Dendritic cell treated with granulocyte-macrophage colony-stimulating factor and Interleukin-4, amounts not matched to agents 40 ng/mL and 50 ng/mL, for 4 days (primary cell): ENCODE measurements around the gene LRP2.

Experiments used
- H3K27ac Mint-ChIP-seq: one replicate; pipeline ENCODE4 v1.8.0; 2022; ENCODE audit warnings: mild to moderate bottlenecking, mixed read lengths
- H3K27me3 Mint-ChIP-seq: one replicate; pipeline ENCODE4 v1.8.0; 2022; ENCODE audit warnings: mild to moderate bottlenecking, mixed read lengths
- H3K36me3 Mint-ChIP-seq: one replicate; pipeline ENCODE4 v1.8.0; 2022; ENCODE audit warnings: low read depth, mixed read lengths
- H3K4me1 Mint-ChIP-seq: one replicate; pipeline ENCODE4 v1.8.0; 2022; ENCODE audit warnings: low read depth, mixed read lengths
- H3K4me3 Mint-ChIP-seq: one replicate; pipeline ENCODE4 v1.8.0; 2022; ENCODE audit warnings: mild to moderate bottlenecking, moderate library complexity, mixed read lengths
- H3K9me3 Mint-ChIP-seq: one replicate; pipeline ENCODE4 v1.8.0; 2022; ENCODE audit warnings: mixed read lengths
- intact Hi-C: fragments of 100-400 bp; cut with micrococcal nuclease; formaldehyde crosslinking; loops from one replicate; pipeline ENCODE4 v1.15.0; 2022

Gene LRP2

DNA sequence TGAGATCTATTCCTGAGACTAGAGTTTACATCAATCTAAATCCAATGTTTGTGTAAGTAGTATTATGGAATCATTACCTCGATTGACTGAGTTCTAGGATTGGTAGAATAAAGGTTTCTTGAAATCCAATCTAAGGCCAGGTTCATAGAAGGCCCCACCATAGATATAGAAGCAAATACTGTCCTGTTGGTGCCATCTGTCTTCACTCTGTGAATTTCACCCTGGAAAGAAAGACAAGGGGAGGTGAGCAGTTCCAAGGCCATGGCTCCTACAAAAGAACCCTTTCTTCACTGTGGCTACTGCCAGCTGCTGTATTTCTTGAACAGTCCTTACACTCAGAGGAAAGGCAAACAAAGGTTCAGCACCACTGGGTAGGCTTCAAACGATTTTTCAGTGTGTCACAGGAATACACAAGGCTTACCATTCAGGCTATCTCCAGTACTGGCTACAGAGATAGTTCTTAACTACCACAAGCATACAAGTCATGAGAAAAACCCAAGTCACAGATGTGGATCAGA lies 137.0 kb downstream of the LRP2 start:
- Mint-ChIP-seq H3K4me3 (no peak overlapping the region), H3K36me3 (no peaks in the 10 kb centered on the region), H3K27me3 (no peaks in the 10 kb centered on the region), H3K4me1 (no peaks in the 10 kb centered on the region), H3K27ac (no peak overlapping the region), H3K9me3 (no peaks in the 10 kb centered on the region)
- intact Hi-C loops: no loop called here

DNA sequence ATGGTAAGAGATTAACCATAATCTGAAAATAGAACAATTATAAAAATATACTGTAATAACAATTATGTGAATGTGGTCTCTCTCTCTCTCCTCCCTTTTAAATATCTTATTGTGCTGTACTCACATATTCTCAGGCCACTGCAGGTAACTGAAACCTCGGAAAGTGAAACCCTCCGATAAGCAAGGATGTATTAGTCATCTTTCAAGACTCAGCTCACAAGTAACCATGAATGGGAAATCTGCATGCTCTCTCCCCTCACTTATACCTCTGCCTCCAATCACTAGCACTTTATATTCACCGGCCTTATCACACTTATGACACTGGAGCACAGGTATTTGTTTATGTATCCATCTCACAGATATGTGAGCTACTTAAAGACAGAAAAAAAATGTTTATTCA lies 139.7 kb downstream of the LRP2 start:
- Mint-ChIP-seq H3K4me3 (no peak overlapping the region), H3K4me1 (no peaks in the 10 kb centered on the region), H3K27me3 (no peaks in the 10 kb centered on the region), H3K9me3 (no peaks in the 10 kb centered on the region), H3K36me3 (no peaks in the 10 kb centered on the region), H3K27ac (no peak overlapping the region)
- intact Hi-C loops: no loop called here

DNA sequence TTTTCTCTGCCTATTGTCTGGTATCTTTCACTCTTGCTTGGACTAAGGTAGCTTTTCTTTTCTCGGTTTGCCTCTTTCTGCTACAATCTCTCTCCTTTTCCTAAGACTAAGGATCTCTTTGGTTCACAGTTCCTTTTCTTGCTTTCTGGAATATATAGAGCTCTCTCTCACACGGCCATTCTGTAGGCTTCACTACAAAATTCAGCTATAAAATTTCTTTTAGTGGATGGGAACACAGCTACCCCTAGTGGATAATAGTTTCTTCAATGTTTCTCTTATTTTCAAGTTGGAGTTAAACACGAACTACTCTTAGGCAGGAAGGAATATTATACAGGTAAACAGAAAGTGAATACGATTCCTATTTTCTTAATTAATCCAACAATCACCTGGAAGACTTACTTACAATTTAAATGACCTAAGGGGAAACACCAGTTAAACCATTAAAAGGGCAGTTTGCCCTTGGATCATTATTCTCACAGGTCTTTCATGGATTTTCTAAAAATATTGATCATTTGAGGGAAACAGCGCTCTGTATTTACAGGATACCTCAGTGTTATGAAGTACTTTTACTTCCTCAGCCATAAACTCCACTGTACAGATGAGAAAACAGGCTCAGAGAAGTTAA lies 140.5 kb downstream of the LRP2 start:
- H3K27ac Mint-ChIP-seq: no peak overlapping the region
- no peaks in the 10 kb centered on the region for H3K4me1 Mint-ChIP-seq
- no peaks in the 10 kb centered on the region for H3K36me3 Mint-ChIP-seq
- H3K27me3 Mint-ChIP-seq: no peaks in the 10 kb centered on the region
- intact Hi-C loops: no loop called here
- no peak overlapping the region for H3K4me3 Mint-ChIP-seq
- H3K9me3 Mint-ChIP-seq: no peaks in the 10 kb centered on the region

DNA sequence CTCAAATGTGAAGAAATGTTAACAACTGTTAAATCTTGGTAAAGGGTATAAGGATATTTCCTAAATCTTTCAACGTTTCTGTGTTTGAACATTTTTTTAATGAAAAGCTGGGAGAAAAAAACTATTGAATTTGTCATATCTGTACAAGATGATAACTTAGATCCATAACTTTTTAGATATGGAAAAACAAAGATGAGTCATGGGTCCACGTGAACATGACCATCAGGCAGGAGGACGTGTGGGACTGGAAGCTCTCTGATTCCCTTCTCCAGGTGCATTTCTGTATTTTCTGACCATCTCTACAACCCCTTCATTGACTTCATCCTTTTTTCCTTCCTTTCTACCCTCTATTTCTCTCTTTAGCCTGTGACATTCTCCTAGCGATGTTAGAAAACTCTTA lies 151.4 kb downstream of the LRP2 start:
- Mint-ChIP-seq H3K4me1 (no peaks in the 10 kb centered on the region), H3K36me3 (no peaks in the 10 kb centered on the region), H3K4me3 (no peak overlapping the region), H3K27me3 (no peaks in the 10 kb centered on the region), H3K27ac (no peak overlapping the region), H3K9me3 (no peaks in the 10 kb centered on the region)
- intact Hi-C loops: no loop called here

DNA sequence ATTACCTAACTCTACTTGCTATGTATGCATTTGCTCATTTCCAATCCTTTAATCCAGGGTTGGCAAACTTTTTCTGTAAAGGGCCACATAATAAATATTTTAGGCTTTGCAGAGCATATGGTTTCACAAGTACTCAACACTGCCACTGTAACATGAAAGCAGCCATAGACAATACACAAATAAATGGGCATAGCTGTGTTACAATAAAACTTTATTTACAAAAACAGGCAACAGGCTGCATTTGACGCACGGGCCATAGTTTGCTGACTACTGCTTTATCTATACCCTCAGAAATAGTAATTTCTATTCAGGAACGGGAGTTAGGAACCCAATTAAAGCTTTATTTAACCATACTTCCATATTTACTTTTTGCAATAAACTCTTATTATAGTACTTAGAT lies 154.3 kb downstream of the LRP2 start:
- H3K27me3 Mint-ChIP-seq: no peaks in the 10 kb centered on the region
- no peak overlapping the region for H3K27ac Mint-ChIP-seq
- H3K4me1 Mint-ChIP-seq: no peaks in the 10 kb centered on the region
- H3K36me3 Mint-ChIP-seq: no peaks in the 10 kb centered on the region
- H3K9me3 Mint-ChIP-seq: no peaks in the 10 kb centered on the region
- no peak overlapping the region for H3K4me3 Mint-ChIP-seq
- intact Hi-C loops: no loop called here

DNA sequence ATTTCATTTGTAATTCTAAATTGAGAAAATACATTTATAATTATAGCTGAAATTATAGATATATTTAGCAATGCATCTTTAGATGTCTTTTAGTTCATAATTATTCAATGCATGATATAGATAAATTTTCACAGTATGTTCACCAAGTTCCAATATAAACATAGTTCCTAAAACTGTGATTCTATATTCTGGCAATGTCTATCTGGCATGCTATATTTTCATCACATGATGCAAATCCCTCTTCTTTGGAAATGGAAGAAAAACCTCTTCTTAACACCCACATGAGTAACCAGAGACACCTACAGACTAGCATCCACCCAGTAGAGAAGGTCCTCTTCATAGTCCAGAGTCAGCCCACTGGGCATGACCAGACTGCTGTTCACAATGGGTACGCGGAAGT lies 157.2 kb downstream of the LRP2 start:
- Mint-ChIP-seq H3K4me1 (no peaks in the 10 kb centered on the region), H3K27me3 (no peaks in the 10 kb centered on the region), H3K4me3 (no peak overlapping the region), H3K36me3 (no peaks in the 10 kb centered on the region), H3K9me3 (no peaks in the 10 kb centered on the region), H3K27ac (no peak overlapping the region)
- intact Hi-C loops: no loop called here

DNA sequence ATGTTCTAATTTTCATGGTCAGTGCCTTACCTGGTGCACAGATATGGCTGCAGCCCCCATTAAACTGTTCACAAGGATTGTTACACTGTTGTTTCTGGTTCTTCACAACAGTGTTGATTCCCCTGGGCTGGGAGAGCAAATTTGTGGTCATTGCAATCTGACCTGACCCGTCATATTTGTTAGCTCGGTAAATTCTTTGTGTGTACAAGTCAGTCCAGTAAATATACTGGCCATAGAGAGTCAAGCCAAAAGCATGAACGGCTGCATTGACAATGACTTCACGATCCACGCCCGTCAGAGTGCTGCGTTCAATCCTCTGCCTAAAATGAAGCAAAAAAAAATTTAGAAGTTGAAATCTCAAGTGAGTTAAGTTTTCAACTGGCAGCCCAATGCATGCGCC lies 158.4 kb downstream of the LRP2 start:
- H3K27ac Mint-ChIP-seq: no peak overlapping the region

DNA sequence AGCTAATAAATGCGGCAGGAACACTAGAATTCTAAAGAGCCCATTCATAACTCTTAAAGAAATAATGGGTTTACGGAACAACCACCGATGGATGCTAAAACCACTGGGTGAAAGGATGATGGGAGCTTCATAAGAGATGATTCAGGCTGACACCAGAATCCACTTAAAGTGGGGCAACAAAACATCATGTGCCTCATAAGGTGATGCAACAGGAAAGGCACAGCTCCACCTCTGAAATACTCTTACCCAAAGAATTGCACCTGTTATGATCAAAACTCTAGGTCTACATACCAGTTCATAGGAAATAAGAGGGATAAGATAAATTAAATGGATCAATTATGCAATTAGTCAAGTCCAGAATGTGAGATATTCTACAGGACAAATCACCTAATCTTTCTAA lies 161.6 kb downstream of the LRP2 start:
- no peak overlapping the region for H3K4me3 Mint-ChIP-seq
- no peaks in the 10 kb centered on the region for H3K4me1 Mint-ChIP-seq
- no peaks in the 10 kb centered on the region for H3K27me3 Mint-ChIP-seq

More for the DNA sequence above, 158.4 kb downstream of the LRP2 start:
- H3K9me3 Mint-ChIP-seq: no peaks in the 10 kb centered on the region
- intact Hi-C loops: no loop called here
- H3K27me3 Mint-ChIP-seq: no peaks in the 10 kb centered on the region
- H3K36me3 Mint-ChIP-seq: no peaks in the 10 kb centered on the region
- H3K4me3 Mint-ChIP-seq: no peak overlapping the region
- H3K4me1 Mint-ChIP-seq: no peaks in the 10 kb centered on the region

DNA sequence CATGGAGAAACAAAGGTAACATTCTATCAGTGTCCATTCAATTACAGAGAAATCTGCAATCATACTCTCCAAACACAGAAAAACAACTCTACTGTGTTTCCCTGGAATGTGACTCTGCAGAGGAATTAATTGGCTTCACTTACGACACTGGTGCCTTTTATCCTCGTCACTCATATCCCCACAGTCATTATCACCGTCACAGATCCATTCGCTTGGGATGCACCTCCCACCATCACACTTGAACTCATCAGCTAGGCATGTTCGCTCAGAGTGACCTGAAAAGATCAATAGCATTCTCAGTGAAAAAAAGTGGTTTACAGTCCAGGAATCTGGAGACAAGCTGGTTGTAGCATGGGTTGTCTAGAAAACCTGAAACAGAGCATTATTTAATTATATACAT lies 168.7 kb downstream of the LRP2 start:
- H3K9me3 Mint-ChIP-seq: no peaks in the 10 kb centered on the region
- no peaks in the 10 kb centered on the region for H3K27me3 Mint-ChIP-seq
- no peak overlapping the region for H3K4me3 Mint-ChIP-seq
- H3K4me1 Mint-ChIP-seq: no peaks in the 10 kb centered on the region
- no peak overlapping the region for H3K27ac Mint-ChIP-seq
- no peaks in the 10 kb centered on the region for H3K36me3 Mint-ChIP-seq
- intact Hi-C loops: no loop called here

More for the DNA sequence above, 161.6 kb downstream of the LRP2 start:
- Mint-ChIP-seq H3K36me3 (no peaks in the 10 kb centered on the region), H3K9me3 (no peaks in the 10 kb centered on the region), H3K27ac (no peak overlapping the region)
- intact Hi-C loops: no loop called here

DNA sequence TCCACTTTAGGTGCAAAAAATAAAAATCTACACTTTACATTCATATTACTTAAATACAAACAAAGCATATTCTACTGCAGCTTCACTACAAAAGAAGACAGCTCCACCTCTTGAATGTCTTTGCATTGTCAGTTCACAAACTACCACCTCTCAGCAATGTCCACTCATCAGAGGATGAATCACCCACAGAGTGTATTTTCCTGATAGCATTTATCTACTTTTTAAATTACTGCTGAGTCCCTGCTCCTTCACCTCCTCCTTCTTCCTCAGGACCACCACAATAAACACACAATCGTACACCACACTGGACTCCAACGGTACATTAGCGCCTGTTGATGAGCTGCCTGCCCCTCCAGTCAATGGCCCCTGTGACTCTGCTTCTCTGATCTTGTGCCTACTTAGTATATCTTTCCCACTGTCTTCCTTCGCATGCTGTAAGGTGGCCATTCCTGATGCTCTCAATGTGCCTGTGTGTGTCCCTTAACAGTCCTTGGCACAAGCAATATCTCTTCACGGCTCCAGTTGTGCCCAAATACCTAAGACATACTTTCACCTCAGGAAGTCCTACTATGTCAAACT lies 172.0 kb downstream of the LRP2 start:
- Mint-ChIP-seq H3K27me3 (no peaks in the 10 kb centered on the region), H3K36me3 (no peaks in the 10 kb centered on the region), H3K4me3 (no peak overlapping the region), H3K27ac (no peak overlapping the region), H3K9me3 (no peaks in the 10 kb centered on the region), H3K4me1 (no peaks in the 10 kb centered on the region)
- intact Hi-C loops: no loop called here

DNA sequence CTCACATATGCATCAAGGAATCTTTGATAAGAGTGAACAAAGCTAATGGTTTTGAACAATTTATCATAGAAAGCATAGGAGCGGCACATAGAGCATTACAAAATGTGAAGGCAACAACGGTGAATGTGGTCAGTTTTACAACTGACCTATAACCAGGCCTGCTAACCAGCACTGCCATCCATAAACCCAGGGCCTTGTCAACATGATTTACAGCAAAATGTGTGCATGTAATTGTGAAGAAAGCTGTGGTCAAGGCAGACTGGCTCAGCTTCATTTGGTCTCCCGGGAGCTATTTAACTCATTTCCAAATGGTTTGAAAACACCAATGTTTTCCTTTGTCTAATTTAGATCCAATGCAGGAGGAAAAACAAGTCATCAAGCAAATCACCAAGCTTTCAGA lies 173.2 kb downstream of the LRP2 start:
- Mint-ChIP-seq H3K9me3 (no peaks in the 10 kb centered on the region), H3K4me1 (no peaks in the 10 kb centered on the region), H3K36me3 (no peaks in the 10 kb centered on the region), H3K4me3 (no peak overlapping the region), H3K27me3 (no peaks in the 10 kb centered on the region), H3K27ac (no peak overlapping the region)
- intact Hi-C loops: no loop called here

DNA sequence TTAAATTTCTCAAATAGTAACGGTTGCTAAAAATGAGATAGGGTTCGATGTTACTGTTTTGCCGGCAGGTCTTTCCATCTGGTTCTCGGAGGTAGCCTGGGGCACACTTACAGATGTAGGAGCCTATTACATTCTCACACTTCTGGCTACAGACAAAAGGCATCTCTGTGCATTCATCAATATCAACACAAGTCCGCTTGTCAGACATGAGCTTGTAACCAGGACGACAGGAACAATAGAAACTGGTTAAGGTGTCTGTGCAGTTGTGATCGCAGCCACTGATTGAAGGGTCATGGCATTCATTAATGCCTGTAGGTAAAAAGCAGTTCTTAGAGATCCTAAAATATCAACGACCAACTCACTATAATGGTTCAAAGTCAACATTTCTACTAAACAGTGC lies 176.6 kb downstream of the LRP2 start:
- H3K27ac Mint-ChIP-seq: no peak overlapping the region
- peaks cover 6% of the 10 kb centered on the region for H3K4me1 Mint-ChIP-seq
- H3K9me3 Mint-ChIP-seq: no peaks in the 10 kb centered on the region
- no peak overlapping the region for H3K4me3 Mint-ChIP-seq
- H3K36me3 Mint-ChIP-seq: no peaks in the 10 kb centered on the region
- intact Hi-C loops: no loop called here
- no peaks in the 10 kb centered on the region for H3K27me3 Mint-ChIP-seq

DNA sequence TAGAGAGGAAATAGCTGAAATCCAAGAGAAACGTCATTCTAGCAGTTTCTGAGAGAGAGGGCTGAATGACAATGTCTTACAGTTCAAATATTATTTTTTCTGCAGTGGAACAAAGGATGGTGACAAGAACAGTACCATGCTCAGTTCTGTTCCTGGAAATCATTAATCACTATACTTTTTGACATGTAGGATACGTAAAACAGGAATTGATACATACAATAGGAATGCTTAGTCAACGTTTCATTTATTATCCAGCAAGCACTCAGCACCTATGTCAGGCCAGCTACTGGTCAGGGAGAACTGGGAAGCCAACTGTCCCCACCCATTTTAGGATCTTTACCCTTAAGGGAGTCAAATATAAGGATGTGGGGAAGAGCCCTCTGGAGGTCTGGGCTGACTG lies 178.3 kb downstream of the LRP2 start:
- Mint-ChIP-seq H3K9me3 (no peaks in the 10 kb centered on the region), H3K36me3 (no peaks in the 10 kb centered on the region), H3K4me1 (peaks cover 6% of the 10 kb centered on the region), H3K27me3 (no peaks in the 10 kb centered on the region), H3K4me3 (no peak overlapping the region), H3K27ac (no peak overlapping the region)
- intact Hi-C loops: no loop called here

DNA sequence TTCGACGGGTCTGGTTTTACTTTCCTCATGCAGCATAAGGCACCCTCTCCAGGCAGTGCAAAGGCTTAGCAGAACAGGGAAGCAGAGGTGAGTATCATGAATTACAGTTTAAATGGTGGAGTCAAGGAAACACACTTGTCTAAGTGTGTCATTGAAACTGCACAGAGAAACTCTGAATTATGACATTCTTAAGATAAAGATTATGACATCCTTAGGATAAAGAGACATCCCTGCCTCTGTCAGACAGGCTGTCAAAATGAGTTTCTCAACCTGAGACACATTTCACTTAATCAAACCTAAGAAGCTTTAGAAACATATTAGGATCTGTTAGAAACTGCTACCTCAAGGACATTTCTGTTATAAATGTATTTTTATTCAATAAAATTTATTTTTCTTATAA lies 179.8 kb downstream of the LRP2 start:
- no peak overlapping the region for H3K27ac Mint-ChIP-seq
- no peaks in the 10 kb centered on the region for H3K27me3 Mint-ChIP-seq
- H3K4me3 Mint-ChIP-seq: no peak overlapping the region
- intact Hi-C loops: no loop called here
- H3K36me3 Mint-ChIP-seq: no peaks in the 10 kb centered on the region
- H3K9me3 Mint-ChIP-seq: no peaks in the 10 kb centered on the region
- peaks cover 6% of the 10 kb centered on the region for H3K4me1 Mint-ChIP-seq

DNA sequence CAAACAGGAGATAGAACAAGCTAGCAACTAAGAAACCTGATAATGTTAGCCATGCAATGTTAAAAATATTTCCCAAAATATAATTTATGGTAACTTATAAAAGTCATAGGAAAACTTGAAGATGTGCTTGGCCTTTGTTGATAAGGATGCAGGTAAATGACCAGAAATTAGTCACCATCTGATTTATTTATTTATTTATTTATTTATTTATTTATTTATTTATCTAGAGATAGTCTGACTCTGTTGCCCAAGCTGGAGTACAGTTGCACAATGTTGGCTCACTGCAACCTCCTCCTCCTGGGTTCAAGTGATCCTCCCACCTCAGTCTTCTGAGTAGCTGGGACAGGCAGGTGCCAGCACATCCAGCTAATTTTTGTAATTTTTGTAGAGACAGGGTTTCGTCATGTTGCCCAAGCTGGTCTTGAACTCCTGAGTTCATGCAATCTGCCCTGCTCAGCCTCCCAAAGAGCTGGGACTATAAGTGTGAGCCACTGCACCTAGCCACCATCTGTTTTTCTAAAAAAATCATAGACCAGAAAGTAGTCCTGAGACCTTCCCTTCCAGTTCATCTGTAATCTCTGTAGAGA lies 183.4 kb downstream of the LRP2 start:
- Mint-ChIP-seq H3K27ac (no peak overlapping the region), H3K4me1 (peaks cover 6% of the 10 kb centered on the region), H3K36me3 (no peaks in the 10 kb centered on the region), H3K4me3 (no peak overlapping the region), H3K9me3 (no peaks in the 10 kb centered on the region), H3K27me3 (no peaks in the 10 kb centered on the region)
- intact Hi-C loops: no loop called here
